Ecto neural progenitor cell (in vitro differentiated cells): ENCODE measurements around the gene EDIL3.
"Not testable (repeated sequence)": the region's sequence is repeated elsewhere in the genome, so short reads cannot be mapped to it uniquely, and the experiment has no call there.

Experiments
- DNase-seq: peaks from one replicate; pipeline ENCODE4 v3.0.0-alpha.2; 2018; ENCODE audit warnings: low spot score

EDIL3 gene

GRCh38 chr5:84299959-84300358 is 84.7 kb downstream of the EDIL3 start:
- DNase-seq = no peak

GRCh38 chr5:84298628-84299027 is 86.1 kb downstream of the EDIL3 start:
- no peak for DNase-seq

GRCh38 chr5:84297641-84298040 is 87.0 kb downstream of the EDIL3 start:
- not testable (repeated sequence) for DNase-seq

GRCh38 chr5:84292788-84293653 is 91.7 kb downstream of the EDIL3 start:
- DNase-seq = no peak

GRCh38 chr5:84292000-84292642 is 92.6 kb downstream of the EDIL3 start:
- no peak for DNase-seq

- no peak for DNase-seq
These were observed 94.0 kb downstream of the EDIL3 start for GRCh38 chr5:84290673-84291072.

- no peak for DNase-seq
These were observed 94.5 kb downstream of the EDIL3 start for GRCh38 chr5:84290161-84290560.

GRCh38 chr5:84287951-84288350 is 96.7 kb downstream of the EDIL3 start:
- no peak for DNase-seq

GRCh38 chr5:84286662-84287061 is 98.0 kb downstream of the EDIL3 start:
- DNase-seq = no peak

GRCh38 chr5:84285641-84286637 is 98.7 kb downstream of the EDIL3 start:
- no peak for DNase-seq

- no peak for DNase-seq
These were observed 103.3 kb downstream of the EDIL3 start for GRCh38 chr5:84281383-84281782.

GRCh38 chr5:84279234-84279633 is 105.4 kb downstream of the EDIL3 start:
- DNase-seq = no peak

- DNase-seq = no peak
These were observed 109.1 kb downstream of the EDIL3 start for GRCh38 chr5:84275609-84276008.

- no peak for DNase-seq
These were observed 109.9 kb downstream of the EDIL3 start for GRCh38 chr5:84274585-84275468.

GRCh38 chr5:84273517-84273883 is 111.2 kb downstream of the EDIL3 start:
- DNase-seq = no peak

GRCh38 chr5:84272771-84273516 is 111.7 kb downstream of the EDIL3 start:
- DNase-seq = no peak

- DNase-seq = no peak
These were observed 118.7 kb downstream of the EDIL3 start for GRCh38 chr5:84265739-84266550.

- no peak for DNase-seq
These were observed 119.5 kb downstream of the EDIL3 start for GRCh38 chr5:84265130-84265529.

- DNase-seq = no peak
These were observed 123.7 kb downstream of the EDIL3 start for GRCh38 chr5:84260939-84261338.

- no peak for DNase-seq
These were observed 124.5 kb downstream of the EDIL3 start for GRCh38 chr5:84260140-84260539.
